HG03139 (cell line): ENCODE data around the gene MACROD1.

Experiments
- ATAC-seq: cut with Tn5 transposase; IDR thresholded peaks from one replicate; pipeline ENCODE4 v1.9.1; 2021; ENCODE audit not compliant: unreplicated experiment

MACROD1 gene

DNA sequence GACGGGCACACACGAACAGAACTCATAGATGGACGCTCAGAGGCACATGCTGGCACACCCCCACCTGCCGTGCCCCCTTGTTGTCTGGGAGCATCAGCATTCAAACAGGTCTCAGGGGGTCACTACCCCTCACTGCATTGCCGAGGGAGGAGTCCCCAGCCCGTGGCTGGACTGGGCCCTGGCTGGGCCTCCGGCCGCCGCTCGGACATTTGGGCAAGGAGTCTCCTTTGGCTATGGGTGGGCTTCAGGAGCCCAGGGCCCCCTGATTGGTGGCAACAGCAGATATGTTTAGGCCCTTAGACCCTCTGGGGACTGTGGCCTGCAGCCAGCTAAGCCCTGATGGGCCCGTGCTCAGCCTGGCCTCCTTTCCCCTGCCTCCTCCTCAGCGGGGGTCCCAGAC lies 88.3 kb downstream of the MACROD1 start:
- no peak for ATAC-seq

DNA sequence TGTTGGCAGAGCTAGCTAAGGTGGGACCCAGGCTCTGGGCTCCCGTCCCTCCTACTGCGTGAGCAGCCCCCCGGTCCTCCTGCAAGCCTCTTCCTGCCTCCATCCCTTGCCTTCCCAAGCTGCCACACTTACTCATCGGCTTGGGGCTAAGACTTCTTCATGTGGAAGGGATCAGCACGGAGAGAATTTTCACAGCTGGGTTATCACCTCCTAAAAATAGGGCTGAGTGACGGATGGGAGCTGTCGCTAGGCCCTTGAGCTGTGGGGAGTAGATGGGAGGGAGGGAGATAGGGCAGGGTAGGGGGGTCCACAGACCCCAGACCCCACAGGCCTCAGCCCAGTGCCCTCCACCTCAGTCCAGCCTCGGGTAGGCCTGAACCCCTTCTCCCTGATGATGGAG lies 89.2 kb downstream of the MACROD1 start:
- no peak for ATAC-seq

DNA sequence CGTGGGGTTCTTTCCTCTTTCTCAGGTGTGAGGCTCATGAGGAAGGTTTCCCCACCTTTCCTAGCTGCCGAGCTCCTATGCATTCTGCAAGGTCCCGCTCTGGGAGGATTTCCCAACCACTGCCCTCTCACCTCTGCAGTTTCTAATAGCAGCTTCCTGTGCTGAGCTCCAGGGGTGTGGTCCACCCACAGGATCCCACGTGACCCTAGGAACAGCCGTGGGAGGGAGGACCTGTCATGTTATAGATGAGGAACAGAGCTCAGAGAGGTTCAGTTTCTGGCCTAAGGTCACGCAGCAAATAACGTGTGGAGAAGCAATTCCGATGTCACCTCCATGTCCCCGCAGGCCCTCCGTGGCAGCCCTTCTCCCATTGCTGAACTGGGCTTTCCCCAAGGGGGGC lies 91.7 kb downstream of the MACROD1 start:
- ATAC-seq = no peak

DNA sequence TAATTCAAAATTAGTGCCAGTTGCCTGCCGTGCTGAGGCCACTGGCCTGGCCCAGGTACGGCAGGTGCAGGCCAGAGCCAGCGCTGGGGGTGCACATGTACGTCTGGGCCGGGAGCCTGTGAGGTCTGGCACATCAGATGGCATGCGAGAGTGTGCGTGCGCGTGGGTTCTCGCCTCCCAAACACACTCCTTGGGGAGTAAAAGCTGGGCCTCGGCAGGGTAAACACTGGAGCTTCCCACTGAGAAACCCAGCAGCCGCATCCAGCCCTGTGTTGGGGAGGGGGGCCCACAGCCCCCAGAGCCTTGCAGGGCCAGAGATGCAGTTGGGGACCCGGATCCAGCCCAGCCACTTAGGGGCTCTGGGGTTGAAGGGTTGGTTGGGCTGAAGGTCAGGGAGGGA lies 92.4 kb downstream of the MACROD1 start:
- no peak for ATAC-seq

DNA sequence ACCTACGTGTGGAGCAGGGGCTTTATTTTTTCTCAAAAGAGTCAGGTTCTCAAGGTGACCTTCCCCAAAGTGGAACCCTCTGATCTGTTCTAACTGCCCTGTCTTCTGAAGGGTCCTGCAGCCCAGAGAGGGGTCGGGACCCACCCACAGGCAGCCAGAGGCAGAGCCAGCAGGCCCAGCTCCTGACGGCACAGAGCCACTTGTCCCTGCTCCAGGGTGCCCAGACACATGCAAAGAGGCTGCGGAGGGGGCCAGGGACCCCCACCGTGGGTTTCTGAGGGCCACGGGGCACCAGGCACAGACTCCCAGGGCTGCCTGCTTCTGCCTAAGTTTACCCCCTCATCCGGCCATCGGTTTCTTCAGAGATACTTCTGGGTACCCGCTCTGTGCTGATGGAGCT lies 93.0 kb downstream of the MACROD1 start:
- no peak for ATAC-seq

DNA sequence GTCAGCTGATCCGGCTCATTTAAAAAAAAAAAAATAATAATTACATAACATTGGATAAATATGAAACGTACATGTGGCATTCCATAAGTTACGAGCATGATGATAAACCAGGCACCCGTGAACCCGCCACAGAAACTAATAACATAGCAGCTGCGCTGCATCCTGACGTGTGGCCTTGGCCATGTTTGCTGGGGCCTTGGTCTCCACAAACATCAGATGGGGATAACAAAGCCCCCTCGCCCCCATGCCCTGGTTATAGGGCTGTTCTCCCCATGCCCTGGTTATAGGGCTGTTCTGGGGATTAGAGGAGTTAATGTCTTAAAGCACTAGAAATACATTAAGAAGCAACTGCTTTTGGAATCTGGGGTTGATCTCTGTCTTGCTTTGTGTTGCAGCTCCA lies 93.5 kb downstream of the MACROD1 start:
- no peak for ATAC-seq

DNA sequence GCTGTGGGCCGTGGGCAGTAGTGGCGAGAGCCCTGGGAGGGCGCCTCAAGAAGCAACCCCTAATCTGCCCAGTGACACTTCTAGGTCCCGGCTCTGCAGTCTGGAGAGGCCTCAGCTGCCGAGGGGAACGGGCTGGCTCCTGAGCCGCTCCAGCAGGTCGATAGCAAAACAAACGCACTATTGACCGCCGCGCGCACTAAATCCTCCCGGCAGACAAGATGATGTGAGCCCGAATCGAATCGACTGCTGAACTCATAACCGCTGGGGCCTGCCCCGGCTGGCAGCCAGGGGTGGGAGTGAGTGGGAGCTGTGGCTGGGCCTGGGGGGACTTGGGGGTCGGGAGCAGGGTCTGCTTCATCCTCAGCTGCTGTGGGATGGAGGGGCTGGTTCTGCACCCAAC lies 94.1 kb downstream of the MACROD1 start:
- no peak for ATAC-seq

DNA sequence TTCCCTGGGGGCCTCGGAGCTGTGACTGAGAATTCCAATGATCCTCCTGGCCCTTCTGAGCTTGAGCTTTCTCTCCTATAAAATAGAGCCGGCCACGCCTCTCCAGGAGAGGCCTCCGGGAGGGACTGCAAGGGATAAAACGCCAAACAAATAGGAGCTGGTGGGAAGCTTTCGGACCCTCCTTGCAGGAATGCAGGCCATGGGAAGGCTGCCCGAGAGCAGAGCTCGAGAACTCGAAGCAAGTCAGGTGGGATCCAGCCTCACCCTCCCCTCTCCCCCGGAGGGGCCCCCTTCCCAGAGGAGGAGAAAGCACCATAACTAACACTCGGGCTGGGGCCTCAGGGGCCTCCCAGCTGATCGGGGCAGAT lies 95.6 kb downstream of the MACROD1 start:
- no peak for ATAC-seq

DNA sequence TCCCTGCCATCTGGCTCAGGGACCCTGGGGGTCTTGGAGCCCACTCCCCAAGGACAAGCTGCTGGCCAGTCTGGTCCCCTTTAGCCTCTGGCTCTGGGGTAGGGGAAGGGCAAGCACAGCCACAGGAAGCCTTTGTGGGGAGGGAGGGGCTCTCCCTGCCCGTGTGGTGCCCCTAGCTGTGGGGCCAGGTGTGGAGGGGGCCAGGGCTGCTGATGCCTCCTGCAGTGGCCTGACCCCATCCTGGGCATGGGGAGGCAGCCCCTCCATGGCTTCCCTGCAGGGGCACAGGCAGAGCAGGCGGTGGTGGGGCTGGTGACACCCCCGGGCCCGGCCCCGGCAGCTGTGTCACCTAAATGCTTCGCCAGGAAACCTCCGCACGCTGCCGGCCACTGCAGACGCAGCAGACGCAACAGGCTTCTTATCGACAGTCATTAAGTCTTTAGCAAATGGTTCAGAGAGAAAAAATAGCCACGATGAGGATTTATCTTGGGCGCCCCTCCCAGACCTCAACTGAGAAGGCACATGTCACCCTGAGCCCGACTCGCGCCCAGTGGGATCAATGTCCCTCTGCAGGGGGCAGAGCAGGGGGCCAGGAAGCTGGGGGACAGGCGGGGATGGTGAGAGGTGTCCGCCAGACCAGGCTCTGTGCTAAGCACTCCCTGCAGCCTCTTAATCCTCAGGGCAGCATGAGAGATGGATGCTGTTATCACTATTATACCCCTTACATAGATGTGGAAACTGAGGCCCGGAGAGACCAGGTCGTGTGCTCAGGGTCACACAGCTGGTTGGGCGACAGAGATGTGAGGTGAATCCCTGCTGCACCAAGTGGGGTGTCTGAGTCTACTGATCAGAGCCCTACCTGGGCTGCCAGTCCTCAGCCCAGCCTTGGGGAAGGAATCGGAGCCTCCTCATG lies 96.3 kb downstream of the MACROD1 start:
- ATAC-seq = no peak

DNA sequence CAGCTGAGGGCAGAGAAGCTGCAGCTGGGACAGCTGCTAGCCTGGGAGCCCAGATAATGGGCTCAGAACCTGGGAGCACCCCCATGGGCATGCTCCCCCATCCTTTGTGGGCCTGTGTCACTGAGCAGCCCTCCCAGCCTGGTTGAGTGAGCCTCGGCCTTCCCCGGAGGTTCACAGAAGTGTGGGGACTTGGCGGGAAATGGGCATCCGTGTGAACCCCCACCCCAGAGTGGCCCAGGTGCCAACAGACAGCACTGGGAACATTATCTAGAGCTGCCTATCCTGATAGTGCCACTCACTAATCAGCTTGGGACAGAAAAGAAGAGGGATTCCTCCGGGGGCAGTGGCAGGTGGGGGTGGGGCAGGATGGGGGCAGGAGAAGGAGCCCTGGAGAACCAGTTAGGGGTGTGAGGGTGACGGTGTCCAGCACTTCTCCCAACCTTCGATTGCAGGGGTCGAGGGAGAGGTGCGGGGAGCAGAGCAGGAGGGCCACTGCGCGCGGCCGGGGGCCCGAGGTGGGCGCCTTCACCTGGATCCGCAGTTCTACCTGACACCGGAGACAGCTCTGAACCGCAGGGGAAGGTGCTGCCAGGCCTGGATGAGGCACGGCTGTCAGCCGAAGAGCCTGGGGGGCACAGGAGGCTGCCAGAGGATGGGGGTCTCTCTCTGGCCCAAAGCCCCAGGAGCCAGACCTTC lies 97.1 kb downstream of the MACROD1 start:
- ATAC-seq = no peak

DNA sequence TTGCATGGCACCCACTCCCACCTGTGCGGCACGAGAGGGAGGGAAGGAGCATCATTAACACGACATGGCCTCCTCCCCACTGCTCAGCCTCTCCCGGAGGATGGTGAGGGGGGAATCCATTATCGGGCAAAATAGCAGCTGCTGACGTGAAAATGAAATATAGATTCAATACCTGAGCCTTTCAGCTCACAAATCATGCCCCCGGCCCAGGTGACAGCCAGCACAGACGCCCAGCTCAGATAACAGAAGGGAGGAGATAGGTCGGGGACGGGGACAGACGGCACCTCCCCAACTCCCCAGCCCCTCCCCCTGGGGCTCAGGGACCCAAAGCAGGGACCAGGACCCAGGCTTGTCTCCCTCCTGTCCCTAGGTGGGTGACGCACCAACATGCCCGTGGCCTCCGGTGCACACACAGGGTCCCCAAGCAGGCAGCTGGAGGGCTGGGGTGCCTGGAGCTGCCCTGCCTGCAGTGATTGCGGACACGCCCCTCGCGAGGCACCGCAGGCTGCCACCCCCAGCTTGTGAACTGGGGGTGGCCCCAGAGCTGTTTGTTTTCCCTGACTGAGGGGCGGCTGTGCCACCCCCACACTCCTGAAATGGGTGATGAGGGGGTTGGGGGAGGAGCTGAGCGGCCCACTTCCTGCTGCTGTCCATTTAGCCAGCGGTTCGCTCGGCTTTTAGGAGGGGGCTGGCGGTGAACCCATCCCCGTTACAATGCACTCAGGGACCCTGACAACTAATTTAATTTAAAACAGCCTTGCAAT lies 98.5 kb downstream of the MACROD1 start:
- ATAC-seq = no peak

DNA sequence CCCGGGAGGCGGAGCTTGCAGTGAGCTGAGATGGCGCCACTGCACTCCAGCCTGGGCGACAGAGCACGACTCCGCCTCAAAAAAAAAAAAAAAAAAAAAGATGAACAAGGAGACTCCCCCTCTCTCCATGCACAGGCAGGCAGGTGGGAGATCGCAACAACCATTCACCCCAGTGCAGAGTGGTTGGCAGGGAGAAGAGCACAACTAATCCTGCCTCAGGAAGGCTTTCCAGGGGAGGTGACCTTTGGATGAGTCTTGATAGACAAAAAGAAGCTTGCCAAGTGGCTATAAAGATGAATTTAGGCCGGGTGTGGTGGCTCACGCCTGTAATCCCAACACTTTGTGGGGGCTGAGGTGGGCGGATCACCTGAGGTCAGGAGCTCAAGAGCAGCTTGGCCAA lies 100.2 kb downstream of the MACROD1 start:
- ATAC-seq = no peak

DNA sequence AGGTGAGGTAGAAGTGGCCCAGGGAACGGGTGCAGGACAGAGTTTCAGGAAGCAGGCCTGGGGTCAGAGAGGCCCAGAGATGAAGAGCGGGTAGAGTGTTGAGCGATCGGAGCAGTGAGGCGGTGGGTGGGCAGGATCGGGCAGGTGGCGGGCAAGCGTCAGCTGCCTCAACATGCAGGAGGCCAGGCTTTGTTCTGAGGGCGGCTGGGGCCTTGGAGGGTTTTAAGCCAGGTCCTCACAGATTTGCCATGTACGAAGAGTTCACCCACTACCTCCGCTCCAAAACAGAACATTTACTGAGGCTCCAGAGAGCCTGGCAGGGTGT lies 100.8 kb downstream of the MACROD1 start:
- no peak for ATAC-seq

DNA sequence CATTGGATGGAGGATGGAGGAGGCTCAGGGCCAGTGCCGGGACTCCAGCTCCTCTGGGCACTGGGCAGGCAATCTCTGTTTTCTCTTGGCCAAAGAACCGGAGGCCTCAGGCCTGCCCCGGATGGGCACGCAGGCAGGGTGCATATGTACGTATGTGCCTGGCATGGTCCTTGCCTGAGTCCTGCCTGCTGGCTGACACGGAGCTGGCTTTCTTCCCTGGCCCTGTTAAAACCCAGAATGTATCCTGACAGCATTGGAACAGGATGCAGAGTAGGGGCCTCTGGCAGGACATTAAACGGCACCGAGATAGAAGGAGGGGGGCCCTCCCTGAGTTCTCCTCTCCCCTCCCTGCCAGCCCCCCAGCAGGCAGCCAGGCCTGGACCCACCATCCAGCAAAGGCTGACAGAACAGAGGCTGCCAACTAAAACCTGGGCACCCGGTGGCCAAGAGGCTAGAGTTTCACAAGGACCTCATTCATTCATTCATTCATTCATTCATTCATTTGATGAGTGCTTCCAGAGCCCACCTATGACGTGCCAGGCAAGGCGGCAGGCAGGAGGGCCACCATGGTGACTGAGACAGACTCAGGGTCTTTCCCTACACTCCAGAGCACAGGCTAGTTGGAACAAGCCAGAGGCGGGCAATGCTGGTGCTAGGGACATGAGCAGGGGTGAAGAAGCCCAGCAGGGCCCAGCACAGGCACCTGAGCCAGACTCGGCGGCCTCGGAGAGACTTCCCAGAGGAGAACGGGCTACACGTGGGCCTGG lies 101.4 kb downstream of the MACROD1 start:
- ATAC-seq = no peak

DNA sequence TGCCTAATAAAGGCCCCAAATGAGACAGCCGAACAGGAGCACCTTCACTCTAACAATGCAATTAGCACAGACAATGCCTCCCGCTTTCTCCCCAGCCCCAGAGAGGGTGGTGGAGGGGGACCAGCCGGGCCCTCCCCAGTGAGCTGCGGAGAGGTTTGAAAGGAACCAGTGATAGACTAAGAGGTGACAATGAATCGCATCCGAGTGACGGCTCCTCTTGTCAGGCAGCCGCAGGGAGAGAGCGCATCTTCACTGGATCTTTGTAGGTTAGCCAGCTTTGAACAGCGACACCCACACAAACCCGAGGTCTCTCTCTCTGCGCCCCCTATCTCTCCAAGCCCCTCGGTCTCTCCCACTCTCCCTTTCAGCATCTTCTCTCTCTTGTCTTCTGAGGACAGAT lies 102.1 kb downstream of the MACROD1 start:
- ATAC-seq = no peak

DNA sequence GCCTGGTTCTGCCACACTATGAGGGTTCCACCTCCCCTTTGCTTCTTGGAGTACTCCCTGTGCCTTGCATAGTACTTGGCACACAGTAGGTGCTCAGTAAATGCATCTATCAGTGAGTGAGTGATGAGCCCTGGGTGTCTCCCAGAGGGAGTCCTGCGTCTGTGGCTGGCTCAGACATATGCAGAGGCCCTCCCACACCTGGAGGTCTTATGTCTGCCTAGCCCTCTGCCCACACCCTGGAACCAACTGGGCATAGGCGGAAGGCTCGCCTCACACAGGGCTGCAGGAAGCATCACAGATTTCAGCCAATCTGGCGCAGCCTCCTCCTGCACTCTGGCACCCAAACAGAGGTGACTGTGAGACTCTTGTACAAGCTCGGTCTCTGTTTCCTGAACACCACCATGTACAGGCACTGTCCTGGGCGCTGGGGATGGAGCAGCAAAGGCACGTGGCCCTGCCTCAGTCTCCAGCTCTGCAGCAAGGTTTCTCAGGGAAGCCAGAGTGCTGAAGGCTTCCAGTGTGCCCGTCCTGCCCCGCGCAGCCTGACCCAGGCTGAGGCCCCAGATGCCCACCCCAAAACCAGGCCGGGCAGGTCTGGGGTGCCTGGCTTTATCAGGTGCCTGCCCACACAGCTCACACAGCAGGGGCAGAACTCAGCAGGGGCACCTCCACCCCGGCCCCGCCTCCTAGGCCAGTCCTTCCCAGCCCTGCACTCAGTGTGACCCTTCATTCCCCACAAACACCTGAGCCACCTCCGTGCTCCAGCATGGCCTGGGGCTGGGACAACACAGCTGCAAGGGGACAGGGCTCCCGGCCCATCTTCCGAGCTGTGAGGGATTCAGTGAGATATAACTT lies 103.5 kb downstream of the MACROD1 start:
- ATAC-seq = no peak

DNA sequence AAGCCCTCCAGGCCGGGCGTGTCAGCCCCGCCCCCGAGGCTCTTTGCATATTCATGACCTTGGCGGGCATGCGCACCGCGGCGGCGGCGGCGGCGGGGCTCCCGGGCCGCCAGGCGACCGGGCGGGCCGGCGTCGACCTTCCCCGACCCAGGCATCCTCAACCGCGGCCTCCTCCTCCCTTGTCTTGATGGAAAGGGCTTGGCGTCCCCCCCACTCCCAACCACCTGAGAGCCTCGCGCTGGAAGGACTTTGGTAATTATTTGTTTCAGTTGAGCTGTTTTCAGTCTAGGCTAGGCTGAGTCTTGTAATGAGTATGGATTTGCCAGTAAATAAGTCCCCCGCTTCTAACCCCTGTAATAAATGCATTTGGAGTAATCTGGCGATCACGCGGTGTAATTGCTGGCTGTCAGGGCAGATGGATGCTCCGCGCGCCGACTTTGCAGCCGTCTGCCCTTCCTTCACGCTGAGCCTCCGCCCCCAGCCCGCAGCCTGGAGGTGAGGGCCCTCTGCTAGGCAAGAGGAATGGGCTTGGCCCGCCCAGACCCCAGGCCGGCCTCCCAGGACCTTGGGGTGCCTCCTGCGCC lies 105.0 kb downstream of the MACROD1 start:
- ATAC-seq = no peak

DNA sequence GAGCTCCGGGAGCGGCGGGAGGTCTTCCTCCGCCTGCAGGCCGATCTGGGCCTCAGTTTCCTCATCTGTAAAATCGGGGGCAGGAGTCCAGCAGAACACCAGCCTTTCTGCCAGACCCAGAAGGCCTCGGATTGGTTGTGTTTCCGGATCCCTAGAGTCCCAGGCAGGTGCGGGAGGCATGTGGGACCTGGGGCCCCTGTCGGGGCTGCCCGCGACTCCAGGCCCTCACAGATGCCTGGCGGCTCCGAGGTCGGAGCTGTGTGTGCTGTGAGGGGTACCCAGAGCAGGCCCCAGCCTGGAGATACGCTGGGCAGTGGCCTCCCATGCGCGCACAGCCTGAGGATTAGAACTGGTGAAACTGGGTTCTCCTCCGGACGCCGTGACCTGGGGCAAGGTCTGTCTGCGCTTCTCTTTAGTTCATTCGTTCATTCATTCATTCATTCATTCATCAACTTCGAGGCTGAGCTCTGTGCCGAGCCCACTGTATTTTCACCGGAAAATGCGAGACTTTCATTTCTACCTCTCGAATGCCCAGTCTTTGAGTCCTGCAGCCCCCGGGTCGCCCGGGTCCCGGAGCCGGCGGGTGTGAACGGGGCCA lies 105.6 kb downstream of the MACROD1 start:
- no peak for ATAC-seq

DNA sequence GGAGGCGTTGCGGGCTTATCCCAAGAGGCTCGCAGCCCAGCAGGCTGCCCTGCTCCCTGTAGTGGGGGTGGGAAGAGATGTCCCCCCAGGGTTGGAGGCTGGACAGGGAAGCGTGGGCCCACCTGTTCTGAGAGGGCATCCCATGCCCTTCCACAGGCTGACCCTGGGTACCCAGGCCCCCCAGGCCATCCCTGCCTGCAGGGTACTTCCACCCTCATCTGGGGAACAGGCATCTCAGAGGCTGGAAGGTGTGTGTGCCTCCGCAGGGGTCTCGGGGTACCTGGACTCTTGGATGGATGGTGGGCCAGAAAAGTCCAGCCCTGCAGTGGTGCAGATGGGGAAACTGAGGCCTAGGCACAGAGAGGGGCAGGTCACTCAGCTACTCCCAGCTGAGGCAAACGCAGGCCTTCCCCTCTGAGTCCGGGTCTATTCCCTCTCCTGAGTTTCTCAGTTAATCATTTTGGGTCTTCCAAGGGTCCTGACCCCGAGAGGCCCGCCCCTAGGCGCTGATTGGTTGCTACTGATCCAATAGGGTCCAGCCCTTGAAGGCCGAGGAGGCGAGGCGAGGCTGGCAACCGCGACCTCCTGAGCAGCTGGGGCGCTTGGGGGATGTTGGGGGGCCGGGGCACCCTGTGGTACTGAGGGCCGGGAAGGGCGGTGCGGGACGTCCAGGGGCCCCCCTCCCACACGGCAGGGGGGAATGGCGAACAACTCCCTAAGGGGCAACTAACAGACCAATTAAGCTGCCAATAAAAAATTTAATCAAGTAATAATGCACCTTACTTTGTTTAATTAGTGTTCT lies 106.4 kb downstream of the MACROD1 start:
- no peak for ATAC-seq
